Urothelium cell line (cell line): ENCODE measurements around the gene TARS1.
A peak's percentile ranks its signal among the peaks of the same experiment; 100 is the strongest.
"Not testable (repeated sequence)": the region's sequence is repeated elsewhere in the genome, so short reads cannot be mapped to it uniquely, and the experiment has no call there.

Source experiments
- DNase-seq: peaks from one replicate; pipeline ENCODE4 v3.0.0; 2011; ENCODE audit warnings: low spot score, mixed read lengths
- FAIRE-seq: peaks from 2 replicates; lab custom pipeline; 2011; peaks lifted over from hg19 to GRCh38; lab: Jason Lieb, UNC

TARS1 gene

DNA sequence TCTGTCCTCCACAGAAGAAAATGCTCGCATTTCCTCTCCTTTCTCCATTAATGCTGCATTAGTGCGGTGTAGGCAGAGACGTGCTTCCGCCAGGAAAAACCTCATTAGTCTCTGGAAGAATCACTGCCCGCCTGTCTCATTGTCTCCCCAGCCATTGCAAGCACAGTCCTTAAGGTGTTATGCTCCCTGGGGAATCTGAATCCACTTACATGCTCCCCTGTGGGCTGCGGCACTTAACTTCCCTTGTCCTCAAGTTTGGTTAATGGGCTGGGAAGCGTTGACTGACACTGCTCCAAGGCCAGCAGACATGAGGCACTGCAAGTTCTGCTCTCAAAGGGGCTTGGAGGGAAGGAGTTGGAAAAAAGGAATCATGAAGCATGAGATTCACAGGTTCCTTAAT, 41.6 kb downstream of the TARS1 start:
- FAIRE-seq (no peak), DNase-seq (no peak)

DNA sequence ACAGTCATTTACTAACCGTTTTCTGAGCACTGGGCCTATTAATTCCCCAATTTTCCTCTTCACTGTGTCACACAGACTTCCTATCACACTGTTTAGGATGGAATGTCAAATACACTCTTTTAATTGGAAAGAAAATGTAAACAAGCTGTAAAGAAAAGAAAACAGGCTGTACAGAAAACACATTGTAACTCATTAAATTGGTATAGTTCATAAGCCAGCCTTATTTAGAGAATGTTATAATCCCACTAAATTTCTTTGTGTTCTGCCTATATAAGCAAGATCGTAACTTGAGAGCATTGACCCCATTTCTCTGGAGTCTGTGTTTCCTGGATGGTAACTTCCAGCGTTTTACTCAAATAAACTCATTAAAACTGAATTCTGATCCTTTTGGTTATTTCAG, 46.5 kb downstream of the TARS1 start:
- DNase-seq (no peak), FAIRE-seq (no peak)

DNA sequence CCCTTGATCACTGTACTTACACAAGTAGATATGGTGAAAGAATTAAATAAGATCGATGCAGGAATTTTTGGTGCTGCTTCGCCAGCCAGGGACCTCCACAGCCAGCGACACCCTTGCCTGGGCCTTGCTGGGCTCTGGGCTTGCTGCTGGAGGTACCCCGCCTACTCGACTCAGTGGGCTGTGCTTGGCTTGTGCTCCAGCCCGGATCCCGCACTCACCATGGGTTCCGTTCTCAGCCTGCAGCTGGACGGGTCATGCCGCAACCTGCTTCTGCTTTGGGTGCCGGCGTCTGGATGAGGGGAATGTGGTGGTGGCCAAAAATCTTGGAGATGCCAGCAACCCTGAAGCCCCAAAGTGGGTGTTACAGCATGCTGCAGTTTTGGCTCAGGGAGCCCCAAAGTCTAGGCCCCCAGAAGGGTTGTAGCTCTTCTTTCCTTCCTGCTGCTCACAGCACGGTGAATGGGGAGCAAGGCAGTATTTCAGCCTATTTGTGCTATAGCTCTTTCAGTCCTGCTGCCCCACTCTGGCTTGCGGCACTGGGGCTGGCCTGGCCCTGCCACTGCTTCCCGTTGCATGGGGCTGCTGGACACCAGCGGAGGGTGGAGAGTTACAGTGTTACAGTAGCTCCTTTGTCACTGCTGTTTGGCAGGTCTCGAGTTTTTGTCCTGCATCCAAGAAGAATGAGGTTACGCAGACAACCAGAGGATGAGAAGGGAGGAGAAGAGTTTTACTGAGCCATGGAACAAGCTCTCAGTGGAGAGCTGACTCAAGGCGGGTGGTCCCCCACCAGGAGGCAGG, 48.0 kb downstream of the TARS1 start:
- FAIRE-seq (no peak), DNase-seq (no peak)

DNA sequence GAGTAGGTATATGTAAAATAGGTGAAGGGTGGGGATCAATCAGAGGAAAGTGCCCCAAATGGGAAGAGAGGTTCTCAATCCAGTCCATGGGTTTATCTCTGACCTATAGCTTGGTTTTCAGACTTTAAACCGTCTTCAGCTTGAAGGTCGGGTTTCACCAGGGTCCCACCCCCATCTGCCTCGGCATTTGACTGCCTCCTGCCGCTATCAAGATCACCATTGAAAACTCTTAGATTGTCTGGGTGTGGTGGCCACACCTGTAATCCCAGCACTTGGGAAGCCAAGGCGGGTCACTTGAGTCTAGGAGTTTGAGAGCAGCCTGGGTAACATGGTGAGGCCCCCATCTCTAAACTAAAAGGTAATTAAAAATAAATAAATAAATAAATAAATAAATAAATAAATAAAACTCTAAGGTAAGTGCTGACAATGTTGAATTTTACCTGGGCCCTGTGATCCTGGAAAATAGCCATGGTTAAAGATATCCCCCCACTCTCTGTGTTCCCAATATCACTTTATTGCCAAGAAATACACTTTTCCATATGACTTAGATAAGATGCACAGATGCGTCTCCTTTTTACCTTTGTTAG, 48.8 kb downstream of the TARS1 start:
- DNase-seq (no peak), FAIRE-seq (peak; percentile 27)

DNA sequence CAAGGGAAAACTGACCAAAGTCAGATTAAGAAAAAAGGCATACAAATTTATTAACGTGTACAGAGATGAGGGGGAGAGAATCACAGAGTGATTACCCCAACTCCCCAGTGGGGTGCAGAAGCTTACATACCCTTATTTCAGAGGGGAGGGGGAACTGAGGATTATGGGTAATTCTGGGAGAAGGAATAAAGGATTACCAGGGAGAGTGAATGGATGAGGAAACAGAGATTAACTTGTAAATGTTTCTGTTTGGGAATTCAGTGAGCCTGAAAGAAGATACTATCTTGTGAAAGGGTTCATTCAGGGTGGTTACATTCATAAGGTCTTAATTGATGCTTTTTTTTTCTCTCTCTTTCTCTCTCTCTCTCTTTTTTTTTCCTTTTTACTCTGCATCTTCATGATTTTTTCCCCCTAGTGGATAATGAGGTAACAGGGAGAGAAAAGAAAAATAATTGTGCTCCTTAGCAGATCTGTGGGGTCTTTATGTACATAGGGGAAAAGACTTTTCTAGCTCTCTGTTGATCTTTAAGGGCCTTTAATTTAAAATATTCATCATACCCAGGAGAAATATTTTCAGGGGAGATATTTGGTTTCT, 49.4 kb downstream of the TARS1 start:
- DNase-seq (no peak), FAIRE-seq (no peak)

DNA sequence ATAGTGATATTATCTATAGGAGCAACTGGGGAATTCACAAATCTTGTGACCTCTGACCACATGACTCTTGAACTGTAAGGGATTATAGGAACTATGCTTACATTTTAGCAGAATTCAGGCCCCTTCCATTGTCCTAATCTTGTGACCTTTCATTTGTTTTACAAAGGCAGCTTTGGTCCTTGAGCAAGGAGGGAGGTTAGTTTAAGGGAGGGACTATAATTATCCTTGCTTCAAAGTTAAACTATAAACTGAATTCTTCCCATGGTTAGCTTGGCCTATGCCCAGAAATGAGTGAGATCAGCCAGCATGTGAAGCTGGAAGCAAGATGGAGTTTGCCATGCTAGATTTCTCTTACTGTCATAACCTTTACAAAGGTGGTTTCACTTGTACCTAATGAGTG, 51.2 kb downstream of the TARS1 start:
- no peak for FAIRE-seq

DNA sequence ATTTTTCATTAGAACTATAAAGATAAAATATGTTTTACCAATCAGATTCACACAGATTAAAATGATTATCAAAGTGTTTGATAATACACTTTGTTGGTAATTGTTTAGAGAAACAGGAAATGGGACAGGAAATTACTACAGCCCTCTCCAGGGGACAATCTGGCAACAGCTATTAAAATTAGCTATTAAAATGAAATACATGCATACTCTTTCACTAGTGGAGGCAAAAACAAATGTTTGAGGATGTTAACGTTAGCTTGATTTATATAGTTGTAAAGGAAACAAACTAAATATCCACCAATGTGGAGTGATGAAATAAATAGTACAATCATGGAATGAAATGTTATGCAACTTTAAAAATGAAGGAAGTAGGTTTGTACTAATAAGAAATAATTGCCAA, 53.7 kb downstream of the TARS1 start:
- no peak for FAIRE-seq
- DNase-seq, result no peak

More for the DNA sequence above, 51.2 kb downstream of the TARS1 start:
- no peak for DNase-seq

DNA sequence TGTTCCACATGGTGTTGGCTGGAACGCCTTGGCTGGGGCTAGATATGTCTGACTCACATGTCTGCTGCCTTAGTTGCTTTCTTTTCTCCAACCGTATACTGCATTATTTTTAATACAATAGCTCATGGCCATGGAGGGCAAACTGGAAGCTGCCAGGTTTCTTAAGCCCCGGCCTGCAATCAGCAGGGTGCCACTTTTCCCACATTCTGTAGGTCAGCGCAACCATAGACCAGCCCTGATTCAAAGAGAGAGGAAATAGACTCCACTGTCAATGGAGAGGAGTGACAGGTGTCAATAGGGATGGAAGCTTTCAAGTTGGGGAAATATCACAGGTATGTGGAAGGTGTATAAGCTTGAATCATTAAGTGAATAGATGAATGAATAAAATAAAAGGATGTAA, 60.5 kb downstream of the TARS1 start:
- DNase-seq, result no peak
- no peak for FAIRE-seq

DNA sequence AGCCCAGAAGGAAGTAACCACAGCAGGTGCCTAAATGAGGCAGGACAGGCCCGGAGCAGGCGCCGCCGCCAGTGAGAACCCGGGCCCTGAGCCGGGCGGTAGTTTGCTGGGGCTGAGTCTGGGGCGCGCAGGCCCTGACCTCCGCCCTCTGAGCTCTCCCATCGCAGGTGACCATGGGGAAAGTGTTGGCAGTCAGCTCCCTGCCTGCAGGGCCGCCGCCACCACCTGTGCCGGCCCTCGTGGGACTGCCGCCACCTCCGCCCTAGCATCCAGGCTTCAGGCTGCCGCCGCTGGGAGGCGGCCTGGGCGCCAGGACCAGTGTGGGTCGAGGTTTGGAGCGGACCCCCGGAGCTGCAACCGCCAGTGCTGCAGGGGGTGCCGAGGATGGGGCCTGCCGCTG, 61.1 kb downstream of the TARS1 start:
- FAIRE-seq (no peak), DNase-seq (no peak)

DNA sequence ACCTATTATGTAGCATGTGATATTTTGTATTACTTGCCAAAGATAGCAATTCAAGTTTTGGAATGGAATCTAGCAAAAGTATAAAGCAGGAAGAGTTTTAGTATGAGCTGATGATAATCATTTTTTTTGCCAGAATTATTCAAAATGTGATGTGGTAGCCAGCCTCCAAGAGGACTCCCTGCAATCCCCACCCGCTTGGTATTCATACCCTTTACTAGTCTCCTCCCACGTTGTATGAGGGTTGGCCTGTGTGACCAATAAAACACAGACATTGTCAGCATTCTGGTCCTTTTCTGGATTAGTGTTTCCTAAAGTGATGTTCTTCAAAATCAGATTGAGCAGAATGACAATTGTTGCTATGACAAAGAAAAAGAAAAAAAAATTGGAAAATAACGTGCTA, 63.8 kb downstream of the TARS1 start:
- no peak for FAIRE-seq
- DNase-seq, result no peak

DNA sequence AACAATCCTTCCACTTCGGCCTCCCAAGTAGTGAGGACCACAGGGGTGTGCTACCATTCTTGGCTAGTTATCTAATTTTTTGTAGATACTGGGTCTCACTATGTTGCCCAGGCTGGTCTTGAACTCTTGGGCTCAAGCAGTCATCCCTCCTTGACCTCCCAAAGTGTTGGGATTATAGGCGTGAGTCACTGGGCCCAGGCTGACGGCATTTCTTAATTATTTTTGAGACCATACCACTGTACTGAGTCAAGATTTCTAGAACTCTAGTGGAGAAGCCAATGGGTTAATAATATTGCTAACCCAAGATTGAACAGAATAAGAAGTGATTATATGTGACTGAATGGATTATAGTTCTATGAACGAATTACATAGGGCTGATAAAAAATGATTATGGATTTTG, 66.7 kb downstream of the TARS1 start:
- FAIRE-seq, result no peak
- DNase-seq, result no peak

DNA sequence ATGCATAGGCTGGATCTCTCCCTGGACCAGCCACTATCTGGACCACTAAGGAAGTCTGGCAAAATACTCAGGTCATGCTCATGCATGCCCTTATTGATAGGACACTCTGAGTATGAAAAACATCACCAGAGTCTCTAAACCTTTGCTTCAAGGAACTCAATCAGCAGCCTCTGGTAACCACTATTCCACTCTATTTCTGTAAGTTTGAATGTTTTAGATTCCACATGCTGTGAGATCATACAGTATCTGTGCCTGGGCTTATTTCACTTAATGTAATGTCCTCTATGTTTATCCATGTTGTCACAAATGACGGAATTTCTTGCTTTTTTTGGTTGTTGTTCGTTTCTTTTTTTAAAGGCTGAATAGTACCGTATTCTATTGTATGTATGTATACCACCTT, 68.3 kb downstream of the TARS1 start:
- DNase-seq (no peak), FAIRE-seq (no peak)

DNA sequence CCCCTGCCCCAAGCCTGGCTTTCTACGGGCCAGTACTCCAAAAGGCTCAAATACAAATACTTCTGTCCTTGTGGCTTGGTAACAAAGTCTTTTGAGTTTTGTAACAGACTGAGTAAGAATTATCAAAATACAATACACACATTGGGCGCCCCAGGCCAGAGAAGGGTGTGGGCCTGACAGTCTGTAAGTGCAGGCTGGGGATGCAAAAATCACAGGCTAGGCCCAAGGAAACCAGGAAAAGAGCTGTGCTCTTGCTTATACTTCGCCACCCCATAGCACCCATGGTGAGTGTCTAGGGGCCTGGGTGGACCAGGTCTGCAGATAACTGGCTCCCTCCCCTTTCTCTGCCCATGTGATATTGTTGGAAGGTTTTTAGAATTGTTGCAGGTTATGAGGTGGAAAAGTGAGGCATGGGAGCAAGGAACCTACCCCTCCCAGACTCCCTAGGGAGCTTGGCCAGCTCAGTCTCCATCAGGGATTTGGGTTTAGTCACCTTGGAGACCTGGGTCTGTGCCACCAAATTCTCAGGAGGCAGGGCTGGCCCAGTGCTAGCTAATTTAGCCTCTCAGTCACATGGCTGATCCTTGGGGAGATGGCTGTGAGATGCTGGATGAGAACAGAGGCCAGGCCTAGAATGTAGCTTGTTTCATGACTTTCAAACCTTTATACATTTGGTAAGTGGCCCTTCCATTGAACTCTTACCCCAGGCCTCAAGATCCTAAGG, 72.9 kb downstream of the TARS1 start:
- no peak for FAIRE-seq

DNA sequence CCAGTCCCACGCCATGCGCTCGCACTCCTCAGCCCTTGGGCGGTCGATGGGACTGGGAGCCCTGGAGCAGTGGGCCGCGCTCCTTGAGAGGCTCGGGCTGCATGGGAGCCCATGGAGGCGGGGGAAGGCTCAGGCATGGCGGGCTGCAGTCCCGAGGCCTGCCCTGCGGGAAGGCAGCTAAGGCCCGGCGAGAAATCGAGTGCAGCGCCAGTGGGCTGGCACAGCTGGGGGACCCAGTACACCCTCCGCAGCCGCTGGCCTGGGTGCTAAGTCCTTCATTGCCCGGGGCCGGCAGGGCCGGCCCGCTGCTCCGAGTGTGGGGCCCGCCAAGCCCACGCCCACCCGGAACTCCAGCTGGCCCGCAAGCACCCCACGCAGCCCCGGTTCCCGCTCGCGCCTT, 74.6 kb downstream of the TARS1 start:
- not testable (repeated sequence) for FAIRE-seq, DNase-seq

More for the DNA sequence above, 72.9 kb downstream of the TARS1 start:
- no peak for DNase-seq

DNA sequence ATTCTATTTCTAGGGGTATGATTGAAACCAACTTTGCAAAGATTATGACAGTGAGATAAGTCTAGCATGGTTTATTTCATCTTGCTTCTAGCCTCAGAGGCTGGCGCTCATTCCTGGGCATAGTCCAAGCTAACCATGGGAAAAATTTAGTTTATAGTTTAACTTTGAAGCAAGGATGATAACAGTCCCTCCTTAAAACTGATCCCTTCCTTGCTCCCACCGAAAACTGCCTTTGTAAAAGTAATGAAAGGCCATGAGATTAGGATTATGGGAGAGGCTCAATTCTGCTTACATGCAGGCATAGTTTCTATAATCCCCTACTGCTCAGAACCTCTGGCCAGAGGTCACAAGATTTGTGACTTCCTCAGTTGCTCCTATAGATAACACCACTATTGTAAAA, 75.7 kb downstream of the TARS1 start:
- FAIRE-seq (no peak), DNase-seq (no peak)
